ENCODE measurements around the gene SMURF1.

GRCh38 chr7:99098286-99098823 lies 45.6 kb downstream of the SMURF1 start:
- TF ChIP-seq FOXA1 (IDR thresholded peaks at IDR 0.05): no peak
- TF ChIP-seq, protein P1, sequence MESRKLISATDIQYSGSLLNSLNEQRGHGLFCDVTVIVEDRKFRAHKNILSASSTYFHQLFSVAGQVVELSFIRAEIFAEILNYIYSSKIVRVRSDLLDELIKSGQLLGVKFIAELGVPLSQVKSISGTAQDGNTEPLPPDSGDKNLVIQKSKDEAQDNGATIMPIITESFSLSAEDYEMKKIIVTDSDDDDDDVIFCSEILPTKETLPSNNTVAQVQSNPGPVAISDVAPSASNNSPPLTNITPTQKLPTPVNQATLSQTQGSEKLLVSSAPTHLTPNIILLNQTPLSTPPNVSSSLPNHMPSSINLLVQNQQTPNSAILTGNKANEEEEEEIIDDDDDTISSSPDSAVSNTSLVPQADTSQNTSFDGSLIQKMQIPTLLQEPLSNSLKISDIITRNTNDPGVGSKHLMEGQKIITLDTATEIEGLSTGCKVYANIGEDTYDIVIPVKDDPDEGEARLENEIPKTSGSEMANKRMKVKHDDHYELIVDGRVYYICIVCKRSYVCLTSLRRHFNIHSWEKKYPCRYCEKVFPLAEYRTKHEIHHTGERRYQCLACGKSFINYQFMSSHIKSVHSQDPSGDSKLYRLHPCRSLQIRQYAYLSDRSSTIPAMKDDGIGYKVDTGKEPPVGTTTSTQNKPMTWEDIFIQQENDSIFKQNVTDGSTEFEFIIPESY (IDR thresholded peaks at IDR 0.05): no peak
- no peak for TF ChIP-seq RAD21 (IDR thresholded peaks at IDR 0.05)
- TF ChIP-seq, protein P2, sequence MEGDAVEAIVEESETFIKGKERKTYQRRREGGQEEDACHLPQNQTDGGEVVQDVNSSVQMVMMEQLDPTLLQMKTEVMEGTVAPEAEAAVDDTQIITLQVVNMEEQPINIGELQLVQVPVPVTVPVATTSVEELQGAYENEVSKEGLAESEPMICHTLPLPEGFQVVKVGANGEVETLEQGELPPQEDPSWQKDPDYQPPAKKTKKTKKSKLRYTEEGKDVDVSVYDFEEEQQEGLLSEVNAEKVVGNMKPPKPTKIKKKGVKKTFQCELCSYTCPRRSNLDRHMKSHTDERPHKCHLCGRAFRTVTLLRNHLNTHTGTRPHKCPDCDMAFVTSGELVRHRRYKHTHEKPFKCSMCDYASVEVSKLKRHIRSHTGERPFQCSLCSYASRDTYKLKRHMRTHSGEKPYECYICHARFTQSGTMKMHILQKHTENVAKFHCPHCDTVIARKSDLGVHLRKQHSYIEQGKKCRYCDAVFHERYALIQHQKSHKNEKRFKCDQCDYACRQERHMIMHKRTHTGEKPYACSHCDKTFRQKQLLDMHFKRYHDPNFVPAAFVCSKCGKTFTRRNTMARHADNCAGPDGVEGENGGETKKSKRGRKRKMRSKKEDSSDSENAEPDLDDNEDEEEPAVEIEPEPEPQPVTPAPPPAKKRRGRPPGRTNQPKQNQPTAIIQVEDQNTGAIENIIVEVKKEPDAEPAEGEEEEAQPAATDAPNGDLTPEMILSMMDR (IDR thresholded peaks at IDR 0.05; ENCODE audit: low read depth, low read length, missing input control): no peak
- no peak for TF ChIP-seq EGR1 (IDR thresholded peaks at IDR 0.05; ENCODE audit: low read depth in 2 of 2)
- TF ChIP-seq, protein P3, sequence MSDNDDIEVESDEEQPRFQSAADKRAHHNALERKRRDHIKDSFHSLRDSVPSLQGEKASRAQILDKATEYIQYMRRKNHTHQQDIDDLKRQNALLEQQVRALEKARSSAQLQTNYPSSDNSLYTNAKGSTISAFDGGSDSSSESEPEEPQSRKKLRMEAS (IDR thresholded peaks at IDR 0.05): no peak
- TF ChIP-seq, protein P4, sequence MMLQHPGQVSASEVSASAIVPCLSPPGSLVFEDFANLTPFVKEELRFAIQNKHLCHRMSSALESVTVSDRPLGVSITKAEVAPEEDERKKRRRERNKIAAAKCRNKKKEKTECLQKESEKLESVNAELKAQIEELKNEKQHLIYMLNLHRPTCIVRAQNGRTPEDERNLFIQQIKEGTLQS (IDR thresholded peaks at IDR 0.05): no peak
- TF ChIP-seq JUND (IDR thresholded peaks at IDR 0.05): no peak
- TF ChIP-seq YY1 (IDR thresholded peaks at IDR 0.05): no peak
